ENCODE data around the gene TTC33. TPM values are rescaled to one million over a fixed set of nuclear protein-coding genes. Genes with fewer than 3 reads are reported as not detected.

The TTC33 gene
- total and polyA plus RNA-seq, 12 donors = 6.4 to 20.1 (median 17.5) TPM

DNA sequence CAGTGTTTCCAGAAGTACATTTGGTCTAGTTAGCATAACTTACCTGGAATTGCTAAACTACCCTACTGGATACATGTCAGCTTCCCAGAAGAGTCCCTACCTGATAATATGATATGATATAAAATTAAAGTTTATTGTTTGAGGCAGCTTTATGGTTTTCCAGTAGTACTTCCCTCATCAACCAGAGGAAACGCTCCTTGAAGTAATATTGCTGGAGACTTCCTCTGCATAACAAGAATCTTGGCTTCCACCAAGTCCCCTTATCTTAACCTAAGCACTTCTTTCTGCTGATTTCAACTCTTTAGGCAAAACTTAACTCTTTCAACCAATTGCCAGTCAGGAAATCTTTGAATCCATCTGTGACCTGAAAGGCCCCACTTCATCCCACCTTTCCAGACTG, 290.3 kb downstream of the TTC33 start:
- 29 to 42% methylated on average over 1 of the region's 1 CpG for WGBS, 2 donors
- intact Hi-C loops (cut with DNase I) = no loop called here
- no peaks in the 10 kb centered on the region for H3K4me1 ChIP-seq
- no peak for DNase-seq
- no peak overlapping the region for H3K4me3 ChIP-seq
- TF ChIP-seq, protein P1, sequence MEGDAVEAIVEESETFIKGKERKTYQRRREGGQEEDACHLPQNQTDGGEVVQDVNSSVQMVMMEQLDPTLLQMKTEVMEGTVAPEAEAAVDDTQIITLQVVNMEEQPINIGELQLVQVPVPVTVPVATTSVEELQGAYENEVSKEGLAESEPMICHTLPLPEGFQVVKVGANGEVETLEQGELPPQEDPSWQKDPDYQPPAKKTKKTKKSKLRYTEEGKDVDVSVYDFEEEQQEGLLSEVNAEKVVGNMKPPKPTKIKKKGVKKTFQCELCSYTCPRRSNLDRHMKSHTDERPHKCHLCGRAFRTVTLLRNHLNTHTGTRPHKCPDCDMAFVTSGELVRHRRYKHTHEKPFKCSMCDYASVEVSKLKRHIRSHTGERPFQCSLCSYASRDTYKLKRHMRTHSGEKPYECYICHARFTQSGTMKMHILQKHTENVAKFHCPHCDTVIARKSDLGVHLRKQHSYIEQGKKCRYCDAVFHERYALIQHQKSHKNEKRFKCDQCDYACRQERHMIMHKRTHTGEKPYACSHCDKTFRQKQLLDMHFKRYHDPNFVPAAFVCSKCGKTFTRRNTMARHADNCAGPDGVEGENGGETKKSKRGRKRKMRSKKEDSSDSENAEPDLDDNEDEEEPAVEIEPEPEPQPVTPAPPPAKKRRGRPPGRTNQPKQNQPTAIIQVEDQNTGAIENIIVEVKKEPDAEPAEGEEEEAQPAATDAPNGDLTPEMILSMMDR (IDR thresholded peaks at IDR 0.05) = no peak
- H3K27ac ChIP-seq = no peak overlapping the region
- ATAC-seq = no peak
- H3K36me3 ChIP-seq = no peaks in the 10 kb centered on the region
- no peaks in the 10 kb centered on the region for H3K27me3 ChIP-seq
- H3K9me3 ChIP-seq = peaks cover 0 to 23% (median 9%) of the 10 kb centered on the region in 11 donors

DNA sequence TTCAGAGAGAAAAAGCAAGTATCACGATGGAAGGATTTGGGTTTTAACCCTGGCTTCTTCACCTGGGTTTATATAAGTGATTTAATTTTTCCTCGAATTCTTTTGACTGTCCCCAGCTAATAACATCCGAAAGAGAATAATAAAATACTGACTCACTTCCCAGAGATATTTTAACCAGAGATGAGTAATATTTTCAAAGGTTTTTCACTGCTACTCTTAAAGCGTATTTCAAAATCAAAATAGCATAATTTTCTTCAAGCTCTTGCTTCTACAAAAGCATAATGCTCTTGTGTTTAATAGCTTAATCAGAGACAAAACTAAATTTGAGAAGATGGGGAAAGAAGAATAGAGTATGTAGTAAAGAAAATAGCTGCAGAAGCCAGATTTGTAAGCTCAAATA, 291.2 kb downstream of the TTC33 start:
- H3K4me1 ChIP-seq = no peaks in the 10 kb centered on the region
- no peaks in the 10 kb centered on the region for H3K36me3 ChIP-seq
- WGBS, 2 donors = 72 to 83% methylated on average over 4 of the region's 4 CpGs
- ATAC-seq (no peak), DNase-seq (no peak)
- H3K27ac ChIP-seq = no peak overlapping the region
- TF ChIP-seq, protein P1 (IDR thresholded peaks at IDR 0.05) = no peak
- peaks cover 0 to 28% (median 12%) of the 10 kb centered on the region in 11 donors for H3K9me3 ChIP-seq
- H3K4me3 ChIP-seq = no peak overlapping the region
- H3K27me3 ChIP-seq = no peaks in the 10 kb centered on the region
- intact Hi-C loops (cut with DNase I) = no loop called here

Other genes with a start within 250 kb of the TTC33 start
- gene PTGER4, start 76.0 kb downstream of the TTC33 start, total RNA-seq = 10 to 100 TPM in 3 of 10 donors, 1 to 10 TPM in 7; 2.0 to 20.3 (median 7.7) TPM
- 1 to 10 TPM; 2.6 to 3.0 TPM for gene PTGER4, start 76.0 kb downstream of the TTC33 start, polyA plus RNA-seq
- gene PRKAA1, start 42.4 kb upstream of the TTC33 start, total RNA-seq = 10 to 100 TPM; 37.2 to 53.2 (median 42.7) TPM
- gene PRKAA1, start 42.4 kb upstream of the TTC33 start, polyA plus RNA-seq = 10 to 100 TPM; 11.0 to 28.5 TPM
- gene RPL37, start 79.3 kb upstream of the TTC33 start, total RNA-seq = 100 to 1,000 TPM; 530 to 829 (median 577) TPM
- 1,000 to 10,000 TPM; 1,171 to 1,864 TPM for gene RPL37, start 79.3 kb upstream of the TTC33 start, polyA plus RNA-seq
- 1 to 10 TPM; 4.4 to 9.1 (median 5.4) TPM for gene CARD6, start 85.4 kb upstream of the TTC33 start, total RNA-seq
- 1 to 10 TPM; 2.7 to 3.3 TPM for gene CARD6, start 85.4 kb upstream of the TTC33 start, polyA plus RNA-seq
- 100 to 1,000 TPM in 4 of 10 donors, 10 to 100 TPM in 6; 43.9 to 399 (median 84.7) TPM for gene C7, start 153.5 kb upstream of the TTC33 start, total RNA-seq
- gene C7, start 153.5 kb upstream of the TTC33 start, polyA plus RNA-seq = 100 to 1,000 TPM; 141 to 255 TPM

Data from heart right ventricle (tissue), 16 donors.